Measurements from ENCODE around the gene EXOC6B.
A peak's percentile ranks its signal among the peaks of the same experiment; 100 is the strongest.

Gene EXOC6B

DNA sequence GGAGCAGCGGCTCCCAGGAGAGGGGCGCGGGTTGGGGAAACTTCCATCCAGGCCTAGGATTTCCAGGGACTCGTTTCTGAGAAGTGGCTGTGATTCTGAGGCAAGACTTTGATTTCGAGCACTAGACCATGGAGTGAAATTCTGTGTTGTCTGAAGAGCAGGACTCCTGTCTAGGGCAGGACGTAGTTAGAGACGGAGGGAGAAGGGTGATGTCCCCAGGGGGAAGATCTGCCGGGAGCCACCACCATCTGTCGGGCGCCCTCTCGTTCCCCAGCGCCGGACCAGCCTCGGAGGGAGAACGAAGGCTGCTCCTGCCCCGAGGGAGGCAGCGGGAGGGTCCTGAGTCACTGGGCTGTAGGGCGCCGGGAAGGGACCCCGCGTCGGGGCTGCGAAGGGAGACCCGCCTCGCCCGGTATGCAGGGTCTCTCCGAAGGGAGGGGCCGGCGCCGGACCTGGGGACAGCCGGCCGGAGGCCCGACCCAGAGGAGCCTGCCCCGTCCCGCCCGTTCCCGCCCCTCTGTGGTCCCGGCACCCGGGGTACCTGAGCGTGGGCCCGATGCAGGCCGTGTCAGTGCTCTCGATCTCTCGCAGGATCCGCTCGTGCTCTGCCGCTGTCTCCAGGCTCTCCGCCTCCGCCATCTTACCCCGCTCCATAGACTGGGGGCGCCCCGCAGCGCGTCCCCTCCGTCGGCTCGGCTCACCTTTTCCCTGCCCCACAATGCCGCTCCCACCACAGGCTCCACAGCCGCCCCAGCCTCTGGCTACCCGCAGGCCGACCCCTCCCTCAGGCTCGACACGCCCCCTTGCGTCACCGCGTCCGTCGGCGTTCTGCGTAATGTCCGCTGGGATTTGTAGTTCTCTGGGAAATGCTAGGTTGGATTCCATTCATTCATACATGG, at the start of gene EXOC6B:
Gene EXOC6B (minus strand): TSS at position 777 of the 899 bp plus-strand sequence.
- Mint-ChIP-seq H3K27ac (peak within 1 kb of the TSS; percentile 95 to 98), H3K27me3 (no peaks in the 10 kb centered on the region), H3K4me1 (peaks cover 50% of the 10 kb centered on the region), H3K9me3 (no peaks in the 10 kb centered on the region), H3K4me3 (peak within 1 kb of the TSS; percentile 93 to 97)
- peak; percentile 75 to 83 for DNase-seq
- peak; percentile 89 for ATAC-seq

DNA sequence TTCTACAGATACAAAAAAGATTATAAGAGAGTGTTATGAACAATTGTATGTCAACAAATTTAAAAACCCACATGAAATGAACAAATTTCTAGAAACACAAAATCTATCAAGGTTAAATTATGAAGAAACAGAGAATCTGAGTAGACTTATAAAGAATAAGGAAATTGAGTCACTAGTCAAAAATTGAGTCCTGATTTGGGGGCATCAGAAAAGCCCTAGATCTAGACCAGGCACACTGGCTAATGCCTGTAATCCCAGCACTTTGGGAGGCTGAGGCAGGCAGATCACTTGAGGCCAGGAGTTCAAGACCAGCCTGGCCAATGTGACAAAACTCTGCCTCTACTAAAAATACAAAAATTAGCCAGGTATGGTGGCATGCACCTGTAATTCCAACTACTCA, 46.0 kb upstream of the EXOC6B start:
- Mint-ChIP-seq H3K9me3 (peaks cover 5 to 13% of the 10 kb centered on the region in 2 donors), H3K27me3 (peaks cover 50% of the 10 kb centered on the region), H3K4me1 (no peaks in the 10 kb centered on the region), H3K4me3 (no peak overlapping the region), H3K27ac (no peak overlapping the region)
- DNase-seq = no peak
- ATAC-seq = no peak

DNA sequence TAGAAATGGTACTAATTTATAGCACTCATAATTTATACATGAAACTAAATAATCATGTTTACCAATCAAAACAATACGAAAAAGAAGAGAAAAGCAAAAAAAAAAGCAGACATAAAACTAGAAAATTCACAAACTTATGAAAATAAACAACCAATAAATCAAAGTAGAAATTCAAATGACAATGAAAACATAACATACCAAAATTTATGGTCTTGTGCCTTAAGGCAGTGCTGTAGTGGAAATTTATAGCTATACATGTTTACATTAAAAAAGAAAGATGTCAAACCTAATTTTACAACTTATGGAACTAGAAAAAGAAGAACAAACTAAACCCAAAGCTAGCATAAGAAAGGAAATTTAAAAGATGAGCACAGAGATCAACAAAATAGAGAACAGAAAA, 45.2 kb upstream of the EXOC6B start:
- H3K4me3 Mint-ChIP-seq = no peak overlapping the region
- DNase-seq (no peak), ATAC-seq (no peak)
- H3K4me1 Mint-ChIP-seq = no peaks in the 10 kb centered on the region
- peaks cover 5 to 13% of the 10 kb centered on the region in 2 donors for H3K9me3 Mint-ChIP-seq
- H3K27me3 Mint-ChIP-seq = peaks cover 55% of the 10 kb centered on the region
- H3K27ac Mint-ChIP-seq = no peak overlapping the region

- peak; percentile 34 to 40 for DNase-seq
- peak; percentile 80 for ATAC-seq
- H3K4me1 Mint-ChIP-seq = peaks cover 13% of the 10 kb centered on the region
- H3K9me3 Mint-ChIP-seq = no peaks in the 10 kb centered on the region
- H3K27ac Mint-ChIP-seq = no peak overlapping the region
- no peak overlapping the region for H3K4me3 Mint-ChIP-seq
- peaks cover 68% of the 10 kb centered on the region for H3K27me3 Mint-ChIP-seq
These were observed 38.7 kb upstream of the EXOC6B start for GRCh38 chr2:72864500-72864899.

GRCh38 chr2:72863046-72863445, 37.2 kb upstream of the EXOC6B start:
- ATAC-seq (no peak), DNase-seq (no peak)
- Mint-ChIP-seq H3K4me3 (peak overlapping the region in 1 of 2 donors; percentile 59), H3K9me3 (no peaks in the 10 kb centered on the region), H3K27ac (no peak overlapping the region), H3K4me1 (peaks cover 13% of the 10 kb centered on the region), H3K27me3 (peaks cover 60% of the 10 kb centered on the region)

DNA sequence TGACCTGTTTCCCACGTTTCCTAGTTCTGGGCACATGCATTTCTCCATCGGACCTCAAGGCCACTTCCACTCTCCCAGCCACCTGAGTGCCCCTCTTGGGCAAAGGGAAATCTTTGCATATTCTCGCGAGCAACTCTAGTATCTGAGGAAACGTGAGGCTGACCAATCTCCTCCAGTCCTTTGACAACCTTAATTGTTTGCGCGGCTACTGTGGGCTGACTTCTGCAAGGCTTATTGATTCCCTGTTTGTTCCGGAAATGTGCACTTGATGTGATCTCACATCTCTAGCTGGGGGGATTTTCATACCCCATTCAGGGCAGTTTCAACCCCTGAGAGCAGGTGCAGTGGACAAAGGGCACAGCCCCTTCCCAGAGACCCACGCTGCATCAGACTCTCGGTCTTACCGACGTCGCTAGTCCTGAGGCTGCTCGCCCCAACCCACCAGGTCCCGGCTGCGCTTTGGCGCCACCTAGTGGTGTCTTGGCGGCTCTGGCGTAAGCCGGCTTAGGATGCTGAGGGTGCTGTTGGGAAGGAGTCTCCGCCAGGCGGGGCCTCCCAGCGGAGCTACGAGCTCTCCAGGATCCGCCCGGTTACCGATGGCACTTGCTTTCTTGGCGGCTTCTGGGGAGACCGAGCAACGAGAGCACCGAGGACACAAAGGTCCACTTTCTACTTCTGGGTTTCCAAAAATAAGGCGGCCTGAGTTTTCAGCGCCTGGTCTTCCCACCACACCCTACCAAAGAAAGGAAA, 36.6 kb upstream of the EXOC6B start:
- H3K9me3 Mint-ChIP-seq = no peaks in the 10 kb centered on the region
- peaks cover 63% of the 10 kb centered on the region for H3K27me3 Mint-ChIP-seq
- peak overlapping the region; percentile 59 to 77 for H3K4me3 Mint-ChIP-seq
- no peak overlapping the region for H3K27ac Mint-ChIP-seq
- ATAC-seq (peak; percentile 95), DNase-seq (peak; percentile 88)
- peaks cover 13% of the 10 kb centered on the region for H3K4me1 Mint-ChIP-seq

DNA sequence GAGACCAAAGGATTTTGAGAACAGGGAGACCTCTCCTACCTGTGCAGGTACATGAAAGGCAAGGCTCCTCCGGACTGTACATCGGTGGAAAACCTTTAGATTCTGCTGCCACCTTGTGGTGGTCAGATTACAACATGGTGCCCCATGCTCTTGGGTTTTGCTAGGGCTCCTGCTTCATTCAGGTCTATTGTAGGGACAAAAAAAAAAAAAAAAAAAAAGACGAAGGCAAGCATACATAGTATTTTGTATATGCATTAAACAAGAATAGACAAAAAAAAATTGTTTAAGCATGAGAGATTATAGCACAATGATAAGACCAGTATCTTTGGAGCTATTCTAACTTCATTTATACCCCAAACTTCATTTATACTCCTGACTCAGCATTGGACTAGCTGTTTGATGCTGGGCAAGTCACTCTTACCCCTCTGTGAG, 34.0 kb upstream of the EXOC6B start:
- H3K4me3 Mint-ChIP-seq = no peak overlapping the region
- peaks cover 13% of the 10 kb centered on the region for H3K4me1 Mint-ChIP-seq
- no peak overlapping the region for H3K27ac Mint-ChIP-seq
- no peaks in the 10 kb centered on the region for H3K9me3 Mint-ChIP-seq
- ATAC-seq (peak; percentile 63), DNase-seq (peak; percentile 38 to 53)
- H3K27me3 Mint-ChIP-seq = peaks cover 74% of the 10 kb centered on the region

- Mint-ChIP-seq H3K9me3 (no peaks in the 10 kb centered on the region), H3K4me1 (no peaks in the 10 kb centered on the region), H3K27me3 (peaks cover 28% of the 10 kb centered on the region), H3K4me3 (no peak overlapping the region), H3K27ac (no peak overlapping the region)
- DNase-seq = no peak
- ATAC-seq = no peak
These were observed 25.5 kb upstream of the EXOC6B start for GRCh38 chr2:72851333-72851732.

DNA sequence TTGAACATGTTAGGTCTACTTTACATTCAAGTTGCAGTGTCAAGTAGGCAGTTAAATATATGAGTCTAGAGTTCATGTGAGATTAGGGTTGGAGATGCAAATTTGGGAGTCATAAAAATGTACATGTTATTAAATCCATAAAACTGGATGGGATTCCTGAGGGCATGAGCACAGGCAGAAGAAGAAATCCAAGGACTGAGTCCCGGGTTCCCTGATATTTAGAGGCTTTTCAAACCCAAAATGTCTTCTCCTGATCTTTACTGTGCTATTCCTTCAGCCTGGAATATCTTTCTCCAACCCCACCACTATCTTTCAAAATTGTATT, 23.3 kb upstream of the EXOC6B start:
- H3K9me3 Mint-ChIP-seq = no peaks in the 10 kb centered on the region
- H3K4me1 Mint-ChIP-seq = no peaks in the 10 kb centered on the region
- no peak overlapping the region for H3K4me3 Mint-ChIP-seq
- no peak overlapping the region for H3K27ac Mint-ChIP-seq
- DNase-seq (no peak), ATAC-seq (no peak)
- H3K27me3 Mint-ChIP-seq = peaks cover 6% of the 10 kb centered on the region

- Mint-ChIP-seq H3K27ac (no peak overlapping the region), H3K4me3 (no peak overlapping the region), H3K4me1 (no peaks in the 10 kb centered on the region), H3K9me3 (no peaks in the 10 kb centered on the region), H3K27me3 (peaks cover 6% of the 10 kb centered on the region)
- ATAC-seq (no peak), DNase-seq (no peak)
These were observed 22.8 kb upstream of the EXOC6B start for GRCh38 chr2:72848436-72849137.

DNA sequence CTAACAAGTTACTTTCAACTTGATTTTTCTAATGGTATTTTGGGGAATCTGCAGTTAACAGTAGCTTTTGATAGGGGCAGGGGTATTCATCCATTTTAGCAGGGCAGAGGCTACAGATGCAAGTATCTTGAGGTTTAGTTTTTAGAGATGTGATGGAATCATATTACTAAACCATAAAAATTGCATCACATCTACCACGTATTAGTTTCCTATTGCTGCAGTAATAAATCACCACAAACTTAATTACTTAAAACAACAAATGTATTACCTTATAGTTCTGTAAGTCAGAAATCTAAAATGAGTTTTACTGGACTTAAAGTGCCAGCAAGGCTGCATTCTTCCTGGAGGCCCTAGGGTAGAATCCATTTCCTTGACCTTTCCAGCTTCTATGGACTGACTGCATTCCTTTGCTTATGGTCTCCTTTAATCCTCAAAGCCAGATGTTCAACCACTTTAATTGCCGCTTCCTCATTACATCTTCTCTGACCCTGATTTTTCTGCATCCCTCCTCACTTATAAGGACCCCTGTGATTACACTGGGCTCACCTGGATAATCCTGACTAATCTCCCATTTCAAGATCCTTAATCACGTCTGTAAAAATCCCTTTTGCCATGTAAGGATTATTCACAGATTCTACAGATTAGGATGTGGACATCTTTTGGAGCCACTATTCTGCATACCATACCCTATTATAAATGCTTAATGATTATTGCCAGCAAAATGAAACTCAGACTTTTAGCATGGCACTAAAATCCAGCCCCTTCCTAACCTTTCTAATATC, 21.9 kb upstream of the EXOC6B start:
- H3K4me3 Mint-ChIP-seq = no peak overlapping the region
- H3K9me3 Mint-ChIP-seq = no peaks in the 10 kb centered on the region
- H3K27me3 Mint-ChIP-seq = peaks cover 11% of the 10 kb centered on the region
- H3K4me1 Mint-ChIP-seq = no peaks in the 10 kb centered on the region
- H3K27ac Mint-ChIP-seq = no peak overlapping the region
- ATAC-seq (no peak), DNase-seq (no peak)

DNA sequence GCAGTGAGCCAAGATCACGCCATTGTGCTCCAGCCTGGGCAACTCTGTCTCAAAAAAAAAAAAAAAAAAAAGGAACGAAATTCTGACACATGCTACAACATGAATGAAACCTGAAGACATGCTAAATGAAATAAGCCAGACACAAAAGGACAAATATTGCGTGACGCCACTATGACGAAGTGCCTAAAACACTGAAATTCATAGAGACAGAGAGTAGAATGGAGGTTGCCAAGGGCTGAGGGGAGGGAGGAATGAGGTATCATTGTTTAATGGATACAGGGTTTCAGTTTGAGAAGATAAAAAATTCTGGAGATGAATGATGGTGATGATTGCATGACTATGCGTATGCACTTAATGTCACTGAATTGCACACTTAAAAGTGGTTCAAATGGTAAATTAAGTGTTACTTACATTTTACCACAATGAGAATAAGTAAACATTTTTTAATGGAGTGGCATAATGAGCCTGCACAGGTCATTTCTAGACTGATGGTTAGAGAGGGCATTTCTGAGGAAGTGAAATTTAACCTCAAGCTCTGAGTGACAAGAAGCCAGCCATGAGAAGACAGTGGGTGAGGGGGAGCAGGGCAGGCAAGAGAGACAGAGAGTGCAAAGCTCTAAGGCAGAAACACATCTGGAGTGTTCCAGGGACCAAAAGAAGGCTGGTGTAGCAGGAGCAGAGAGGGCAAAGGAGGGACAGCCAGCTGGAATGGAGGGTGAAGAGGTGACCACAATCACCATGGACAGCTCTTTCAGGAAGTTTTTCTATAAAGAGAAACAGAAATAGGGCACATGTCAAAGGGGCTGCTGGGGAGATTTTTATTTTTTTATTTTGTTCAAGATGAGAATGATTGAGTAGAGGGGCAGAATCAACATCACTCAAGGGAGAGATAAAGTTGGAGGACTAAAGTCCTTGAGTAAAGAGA, 20.6 kb upstream of the EXOC6B start:
- H3K4me1 Mint-ChIP-seq = no peaks in the 10 kb centered on the region
- no peak overlapping the region for H3K27ac Mint-ChIP-seq
- no peaks in the 10 kb centered on the region for H3K9me3 Mint-ChIP-seq
- H3K4me3 Mint-ChIP-seq = no peak overlapping the region
- no peak for DNase-seq
- H3K27me3 Mint-ChIP-seq = peaks cover 19% of the 10 kb centered on the region
- peak; percentile 48 for ATAC-seq

DNA sequence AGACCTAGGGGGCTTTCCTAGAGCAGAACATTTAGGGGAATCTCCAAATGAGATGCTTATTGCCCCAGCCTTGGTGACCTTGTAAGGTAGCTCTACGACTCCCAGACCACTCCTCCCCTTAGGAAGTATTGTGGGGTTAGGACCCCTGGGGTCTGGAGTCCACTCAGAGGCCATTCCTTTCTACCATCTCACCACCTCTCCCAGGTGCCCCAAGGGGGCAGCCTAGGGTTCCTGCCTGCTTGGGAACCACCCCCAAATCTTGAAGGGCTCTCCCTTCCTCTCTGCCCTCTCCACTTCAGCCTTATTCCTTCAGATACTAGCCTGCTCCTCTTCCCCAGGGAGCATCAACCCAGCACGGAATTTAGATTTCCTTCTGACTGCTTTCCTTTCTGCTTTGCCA, 17.5 kb upstream of the EXOC6B start:
- peaks cover 22% of the 10 kb centered on the region for H3K27me3 Mint-ChIP-seq
- no peaks in the 10 kb centered on the region for H3K4me1 Mint-ChIP-seq
- ATAC-seq (no peak), DNase-seq (no peak)
- no peak overlapping the region for H3K27ac Mint-ChIP-seq
- no peaks in the 10 kb centered on the region for H3K9me3 Mint-ChIP-seq
- H3K4me3 Mint-ChIP-seq = no peak overlapping the region

DNA sequence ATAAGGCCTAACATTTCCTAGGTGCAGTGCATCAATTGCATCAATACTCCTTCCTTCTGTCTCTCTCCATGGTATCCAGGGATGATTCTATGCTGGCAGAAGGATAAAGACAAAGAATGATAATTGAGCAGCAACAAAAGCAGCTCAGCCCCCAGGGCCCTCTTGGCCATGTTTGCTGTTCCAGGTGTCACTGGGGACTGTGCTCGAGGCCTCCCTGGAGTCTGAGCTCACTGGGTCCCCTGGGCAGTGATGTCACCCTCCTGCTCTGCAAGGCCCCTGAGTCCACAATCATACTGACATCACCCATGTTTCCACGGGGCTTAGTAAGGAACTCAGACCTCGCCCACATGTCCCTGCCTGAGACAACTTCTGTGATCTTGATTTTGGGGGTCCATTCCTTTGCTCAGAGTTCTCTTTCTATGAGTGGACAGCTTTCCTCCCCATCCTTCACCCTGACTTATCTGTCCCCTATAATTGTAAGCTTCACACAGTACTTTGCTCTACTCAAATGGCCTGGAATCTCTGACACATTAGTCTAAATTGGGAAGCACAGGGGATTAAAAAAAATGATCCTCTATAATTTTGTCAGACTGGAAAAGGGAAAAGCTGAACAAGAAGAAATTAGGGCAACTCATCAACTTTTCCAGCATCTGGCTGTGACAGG, 15.8 kb upstream of the EXOC6B start:
- Mint-ChIP-seq H3K27me3 (peaks cover 22% of the 10 kb centered on the region), H3K9me3 (no peaks in the 10 kb centered on the region), H3K4me3 (no peak overlapping the region), H3K27ac (no peak overlapping the region), H3K4me1 (no peaks in the 10 kb centered on the region)
- DNase-seq (no peak), ATAC-seq (no peak)

Measured in stimulated activated naive CD8-positive, alpha-beta T cell treated with anti-CD3 and anti-CD28 coated beads, Interleukin-15, amount 100 ng/mL, for 72 hours (primary cell).